Measurements from ENCODE around the gene ATXN10.

- TF ChIP-seq CTCF (conservative IDR thresholded peaks at IDR 0.05; ENCODE audit: low read depth in 2 of 2) (no peak), EZH2 (IDR thresholded peaks at IDR 0.05; ENCODE audit: low read depth, unreplicated experiment) (no peak), POLR2AphosphoS5 (IDR thresholded peaks at IDR 0.05; ENCODE audit: low read depth) (no peak), ZNF331 (CRISPR knock-in tag; IDR thresholded peaks at IDR 0.05; ENCODE audit: low read depth) (no peak), EZH2phosphoT487 (IDR thresholded peaks at IDR 0.05; ENCODE audit: unreplicated experiment) (no peak), CREB1 (CRISPR knock-in tag; IDR thresholded peaks at IDR 0.05; ENCODE audit: low read depth) (no peak), REST (IDR thresholded peaks at IDR 0.05; ENCODE audit: unreplicated experiment) (no peak), ZNF114 (CRISPR knock-in tag; IDR thresholded peaks at IDR 0.05) (no peak), NANOG (IDR thresholded peaks at IDR 0.05; ENCODE audit: borderline replicate concordance) (no peak), ETS1 (IDR thresholded peaks at IDR 0.05) (no peak), JUNB (IDR thresholded peaks at IDR 0.05; ENCODE audit: unreplicated experiment) (no peak), STAT1 (IDR thresholded peaks at IDR 0.05; ENCODE audit: unreplicated experiment) (no peak)
Measured at GRCh38 chr22:45722006-45722405, 50.4 kb downstream of the ATXN10 start.

Measured in GM23338 (cell line).